GM21737 (cell line): ENCODE measurements around the gene PXYLP1.

ENCODE experiments used
- ATAC-seq: cut with Tn5 transposase; IDR thresholded peaks from one replicate; pipeline ENCODE4 v1.9.1; 2021; ENCODE audit warnings: mild to moderate bottlenecking, moderate library complexity; ENCODE audit not compliant: unreplicated experiment

Gene PXYLP1

DNA sequence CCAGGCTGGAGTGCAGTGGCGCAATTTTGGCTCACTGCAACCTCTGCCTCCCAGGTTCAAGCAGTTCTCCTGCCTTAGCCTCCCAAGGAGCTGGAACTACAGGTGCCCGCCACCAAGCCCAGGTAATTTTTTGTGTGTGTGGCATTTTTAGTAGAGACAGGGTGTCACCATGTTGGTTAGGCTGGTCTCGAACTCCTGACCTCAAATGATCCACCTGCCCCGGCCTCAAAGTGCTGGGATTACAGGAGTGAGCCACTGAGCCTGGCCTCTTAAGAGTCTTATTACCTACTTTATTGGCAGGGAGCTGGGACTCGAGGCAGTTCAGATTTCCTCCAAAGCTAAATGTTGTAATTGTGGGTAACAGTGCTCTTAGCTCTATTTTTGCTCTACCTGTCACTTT is 16.4 kb downstream of the PXYLP1 start:
- ATAC-seq, result no peak

DNA sequence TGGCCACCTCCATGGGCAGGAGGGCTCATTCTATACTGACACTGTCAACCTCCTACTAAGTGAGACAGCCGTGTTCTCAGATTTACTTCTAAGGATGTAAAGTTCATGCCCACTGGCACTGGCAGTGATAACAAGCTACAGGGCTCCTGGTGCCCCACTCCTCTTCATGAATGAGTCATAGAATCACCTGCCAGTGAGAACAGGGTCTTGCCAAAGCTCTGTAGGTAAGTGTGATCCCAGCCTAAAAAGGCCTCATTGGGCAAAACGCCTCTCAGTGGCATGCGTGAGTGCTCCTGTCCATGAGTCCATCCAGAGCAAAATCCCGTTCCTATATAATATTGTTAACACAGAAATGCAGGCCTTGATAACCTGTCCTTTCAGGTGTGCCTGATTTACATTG is 17.4 kb downstream of the PXYLP1 start:
- ATAC-seq, result no peak

DNA sequence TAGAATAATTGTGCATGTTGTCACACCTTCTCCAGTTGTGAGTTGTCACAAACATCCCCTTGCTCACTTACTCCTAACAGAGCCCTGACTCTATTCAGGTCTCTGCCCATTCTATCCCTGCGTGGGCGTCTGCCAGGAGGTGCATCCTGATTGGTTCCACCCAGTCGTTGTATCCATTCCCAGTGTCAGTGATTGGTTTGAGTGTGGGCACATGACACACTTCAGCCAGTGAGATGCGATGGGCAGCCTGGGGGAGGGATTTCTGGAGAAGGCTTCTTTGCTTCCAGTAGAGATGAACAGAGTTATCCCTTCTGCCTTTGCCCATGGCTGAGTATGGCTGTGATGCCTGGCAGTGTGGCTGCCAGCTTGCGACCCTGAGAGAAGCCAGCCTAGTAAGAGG is 18.7 kb downstream of the PXYLP1 start:
- no peak for ATAC-seq

DNA sequence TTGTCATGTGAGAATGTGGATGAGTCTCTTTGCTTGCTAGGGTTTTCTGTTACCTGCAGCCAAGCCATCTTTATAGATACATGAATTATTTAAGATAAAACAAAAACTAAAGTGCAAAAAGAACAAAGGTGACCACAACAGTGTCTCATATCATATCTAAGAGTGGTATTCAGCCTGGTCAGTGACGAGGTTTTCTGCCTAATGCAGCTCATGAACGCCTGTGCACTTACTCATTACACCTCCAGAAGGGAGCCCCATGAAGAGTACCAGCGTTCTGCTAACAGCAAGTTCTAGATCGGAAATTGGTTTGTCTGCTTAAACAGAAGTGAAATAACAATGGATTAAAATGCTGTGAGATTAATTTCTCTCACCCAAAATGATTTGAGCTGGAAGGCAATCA is 19.2 kb downstream of the PXYLP1 start:
- ATAC-seq, result no peak

DNA sequence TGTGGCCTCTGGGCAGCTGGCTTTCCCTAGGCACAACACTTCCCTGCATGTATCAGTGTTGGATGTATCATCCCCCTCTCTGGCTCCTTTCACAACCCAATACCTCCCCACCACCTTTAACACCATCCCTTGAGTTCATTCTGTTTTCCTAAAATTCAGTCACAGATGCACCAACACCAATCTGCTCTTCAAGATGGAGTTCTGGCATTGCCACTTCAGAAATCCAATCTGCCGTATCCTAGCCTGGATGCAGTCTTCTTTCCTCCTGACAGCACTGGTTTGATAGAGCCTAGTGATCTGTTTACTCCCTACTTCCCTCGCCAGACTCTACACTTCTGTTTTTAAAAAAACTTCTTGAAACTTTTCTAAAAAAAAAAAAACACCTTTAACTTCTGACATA is 21.7 kb downstream of the PXYLP1 start:
- ATAC-seq, result no peak

DNA sequence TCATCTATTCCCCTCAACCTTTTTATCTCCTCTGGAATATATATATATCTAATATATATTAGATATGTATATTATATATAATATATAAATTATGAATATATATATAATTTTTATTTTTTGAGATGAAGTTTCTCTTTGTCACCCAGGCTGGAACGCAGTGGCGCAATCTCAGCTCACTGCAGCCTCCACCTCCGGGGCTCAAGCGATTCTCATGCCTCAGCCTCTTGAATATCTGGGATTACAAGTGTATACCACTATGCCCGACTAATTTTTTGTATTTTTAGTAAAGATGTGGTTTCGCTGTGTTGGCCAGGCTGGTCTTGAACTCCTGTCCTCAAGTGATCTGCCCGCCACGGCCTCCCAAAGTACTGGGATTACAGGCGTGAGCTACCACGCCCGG is 22.2 kb downstream of the PXYLP1 start:
- no peak for ATAC-seq

DNA sequence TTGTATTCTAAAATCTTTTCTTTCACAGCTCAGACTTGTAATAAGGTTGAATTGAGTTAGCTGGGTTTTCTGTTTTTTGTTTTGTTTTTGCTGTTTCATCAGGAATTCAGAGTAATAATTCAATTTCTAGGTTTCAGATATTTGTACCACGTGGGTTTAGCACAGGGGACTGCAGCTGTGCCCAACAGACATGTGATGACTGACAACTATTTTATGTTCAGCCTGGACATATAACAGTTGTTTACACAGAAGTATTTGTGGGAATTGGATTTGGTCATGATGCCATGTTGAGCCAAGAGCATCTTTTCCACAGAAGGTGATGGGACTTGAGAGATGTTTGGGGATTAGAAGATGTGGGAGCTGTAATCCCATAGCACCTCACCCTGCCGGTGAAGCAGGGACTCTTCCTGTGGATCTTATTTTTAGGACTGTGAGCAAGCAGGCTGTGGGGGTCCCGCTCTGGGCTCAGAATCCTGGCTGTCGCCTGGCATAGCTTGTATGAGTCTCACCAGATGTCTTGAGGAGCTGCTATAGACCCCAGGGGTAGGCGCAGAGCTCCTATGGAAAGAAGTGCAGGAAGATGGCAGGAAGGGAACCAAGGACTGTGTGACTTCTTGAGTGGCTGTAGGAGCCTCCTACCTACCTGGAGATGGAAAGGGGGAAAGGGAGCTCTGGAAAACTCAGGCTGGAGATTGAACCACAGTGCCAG is 23.7 kb downstream of the PXYLP1 start:
- no peak for ATAC-seq

DNA sequence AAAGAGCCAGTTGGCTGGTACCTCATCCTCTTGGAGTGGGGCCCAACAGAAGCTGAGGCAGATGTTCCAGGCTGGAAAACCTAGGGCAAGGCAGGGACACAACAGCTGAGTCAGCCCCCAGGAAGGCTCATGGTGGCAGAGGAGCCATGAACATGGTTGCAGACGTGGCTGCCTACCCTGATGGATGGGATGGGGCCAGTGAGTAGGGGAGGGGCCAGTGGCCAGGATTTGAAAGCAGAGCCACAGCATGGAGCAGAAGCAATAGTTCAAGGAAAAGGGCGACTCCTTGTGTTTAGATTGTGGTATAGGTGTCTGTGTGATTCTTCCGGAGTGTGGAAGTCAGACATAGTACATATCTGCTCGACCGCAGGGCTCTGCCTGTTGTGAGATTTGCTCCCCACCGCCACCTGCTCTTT is 24.2 kb downstream of the PXYLP1 start:
- ATAC-seq, result no peak

DNA sequence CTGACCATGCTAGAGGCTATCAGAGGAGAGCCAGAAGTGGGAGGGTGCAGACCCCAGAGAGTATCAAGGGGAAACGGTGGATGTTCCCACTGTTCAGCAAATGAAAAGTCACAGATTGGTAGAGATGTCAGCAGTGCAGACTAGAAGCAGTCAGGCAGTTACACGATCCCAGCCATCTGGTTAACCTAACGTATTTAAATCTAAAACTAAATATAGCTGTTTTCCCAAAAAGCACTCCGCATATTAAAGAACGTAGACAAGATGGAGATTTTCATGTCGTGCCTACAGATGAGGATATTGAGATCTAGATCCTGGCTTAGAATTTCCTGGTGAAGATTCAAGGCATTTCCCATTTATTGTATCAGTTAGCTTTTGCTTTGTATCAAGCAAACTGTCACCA is 25.2 kb downstream of the PXYLP1 start:
- no peak for ATAC-seq

DNA sequence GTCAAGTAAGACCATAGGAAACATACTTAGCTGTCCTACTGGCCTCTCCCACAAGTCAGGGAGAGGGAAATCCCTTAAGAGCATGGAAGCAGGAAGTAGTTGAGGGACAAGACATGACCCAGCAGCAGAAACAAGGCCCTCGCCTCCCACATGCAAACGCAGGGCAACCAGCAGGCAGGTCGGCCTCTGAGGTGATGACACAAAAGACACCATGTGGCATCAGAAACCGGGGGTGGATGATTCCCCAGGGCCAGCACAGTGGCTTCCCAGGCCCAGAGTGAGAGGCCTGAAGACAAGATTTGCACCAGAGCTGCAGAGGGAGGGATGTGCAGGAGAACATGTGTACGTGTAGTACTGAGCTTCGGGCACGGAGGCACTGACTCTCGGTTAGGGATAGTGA is 26.3 kb downstream of the PXYLP1 start:
- no peak for ATAC-seq

DNA sequence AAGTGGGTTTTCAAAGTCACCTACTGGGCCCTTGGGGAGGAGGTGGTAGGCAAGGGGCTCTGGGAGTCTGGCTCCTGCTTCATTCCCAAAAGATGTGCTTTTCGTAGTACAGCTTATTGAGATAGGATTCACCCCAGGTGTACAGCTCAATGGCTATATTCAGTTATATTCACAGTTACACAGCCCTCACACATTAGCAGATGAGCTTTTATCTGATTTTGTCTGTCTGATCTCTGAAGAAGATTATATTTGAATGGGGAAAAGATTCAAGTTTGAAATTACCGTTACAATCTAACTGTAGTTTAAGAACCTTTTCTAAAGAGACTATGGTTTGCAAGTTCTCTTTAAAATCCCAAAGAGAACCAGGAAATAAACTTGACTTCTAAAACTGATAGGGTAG is 27.3 kb downstream of the PXYLP1 start:
- ATAC-seq, result no peak

DNA sequence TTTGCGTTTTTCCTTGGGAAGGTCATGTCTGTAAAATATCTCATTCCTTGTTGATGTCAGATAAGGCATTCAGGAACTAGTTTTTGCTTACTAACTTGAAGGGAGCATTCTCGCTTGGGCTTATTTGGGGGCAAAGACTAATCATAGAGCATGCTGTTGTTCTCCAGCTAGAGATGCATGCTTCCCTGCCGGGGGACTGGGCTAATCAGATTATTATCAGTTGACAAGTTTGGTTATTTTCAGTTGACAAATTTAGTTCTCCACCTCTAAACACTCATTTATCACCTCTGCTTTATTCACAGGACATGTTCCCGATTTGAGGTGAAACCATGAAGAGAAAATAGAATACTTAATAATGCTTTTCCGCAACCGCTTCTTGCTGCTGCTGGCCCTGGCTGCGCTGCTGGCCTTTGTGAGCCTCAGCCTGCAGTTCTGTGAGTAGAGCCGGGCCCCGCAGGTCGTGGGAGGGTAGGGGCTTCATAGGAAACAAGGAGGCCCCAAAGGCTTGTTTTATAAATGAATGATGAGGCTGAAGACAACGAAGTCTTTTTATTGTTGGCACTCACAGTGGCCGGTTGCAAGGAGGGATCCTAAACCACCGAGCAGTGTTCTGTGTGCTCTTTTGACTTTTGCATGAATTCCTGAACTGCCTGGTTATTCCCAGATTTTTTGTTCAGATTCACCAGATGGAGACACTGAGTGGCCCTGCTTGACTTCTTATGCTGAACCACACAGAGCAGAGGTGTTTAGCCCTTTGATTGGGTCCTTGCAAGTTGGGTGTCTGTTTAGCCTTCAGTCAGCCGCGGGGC is 28.4 kb downstream of the PXYLP1 start:
- no peak for ATAC-seq

DNA sequence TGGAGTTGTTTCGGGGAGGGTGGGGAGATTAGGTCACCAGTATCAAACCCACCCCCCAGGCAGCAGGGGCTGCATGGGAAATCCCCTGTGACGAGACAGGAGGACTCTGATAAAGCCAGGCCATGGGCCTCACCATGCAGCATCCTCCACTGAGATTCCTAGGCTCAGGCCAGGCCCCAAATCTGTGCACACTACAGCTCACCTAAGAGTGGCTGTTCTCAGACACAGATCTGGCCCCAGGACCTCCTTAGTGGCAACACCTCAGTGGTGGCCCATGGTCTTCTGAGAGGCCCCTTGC is 29.0 kb downstream of the PXYLP1 start:
- ATAC-seq, result no peak

DNA sequence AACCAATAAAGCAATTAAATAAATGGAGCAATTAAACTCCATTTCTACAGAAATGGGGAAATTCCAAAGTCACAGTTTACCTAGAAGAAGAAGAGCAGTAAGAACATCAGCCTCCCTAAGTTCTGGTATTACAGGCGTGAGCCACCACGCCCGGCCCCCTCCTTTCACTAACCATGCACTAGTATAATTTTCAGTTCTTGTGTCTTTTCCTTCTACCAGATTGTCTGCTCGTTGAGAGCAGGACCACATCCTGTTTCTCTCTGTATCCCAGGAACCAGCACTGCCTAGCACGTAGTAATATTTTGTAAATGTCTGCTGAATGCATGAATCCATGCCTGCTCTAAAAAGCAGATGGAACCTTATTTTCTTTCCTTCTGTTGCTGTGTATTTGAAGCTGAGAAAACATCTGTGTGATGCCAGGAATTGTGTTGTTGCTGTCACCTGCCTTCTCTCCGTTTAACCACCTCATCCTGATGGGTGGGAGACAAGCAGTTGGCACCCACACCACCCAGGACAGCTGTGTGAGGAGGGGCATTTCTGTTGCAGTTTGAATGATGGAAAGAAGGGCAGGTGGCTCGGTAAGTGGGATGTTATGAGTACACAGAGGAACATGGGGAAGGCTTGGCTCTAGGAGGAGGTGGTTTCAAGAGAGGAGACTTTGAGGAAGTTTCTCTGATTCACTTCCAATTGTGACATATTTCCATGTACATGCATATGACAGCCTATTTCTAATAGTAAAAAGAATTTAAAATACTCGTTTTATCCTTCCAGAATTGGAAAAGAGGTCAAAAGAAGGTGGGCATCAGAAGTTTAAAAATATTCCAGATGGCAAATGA is 30.1 kb downstream of the PXYLP1 start:
- ATAC-seq, result no peak

DNA sequence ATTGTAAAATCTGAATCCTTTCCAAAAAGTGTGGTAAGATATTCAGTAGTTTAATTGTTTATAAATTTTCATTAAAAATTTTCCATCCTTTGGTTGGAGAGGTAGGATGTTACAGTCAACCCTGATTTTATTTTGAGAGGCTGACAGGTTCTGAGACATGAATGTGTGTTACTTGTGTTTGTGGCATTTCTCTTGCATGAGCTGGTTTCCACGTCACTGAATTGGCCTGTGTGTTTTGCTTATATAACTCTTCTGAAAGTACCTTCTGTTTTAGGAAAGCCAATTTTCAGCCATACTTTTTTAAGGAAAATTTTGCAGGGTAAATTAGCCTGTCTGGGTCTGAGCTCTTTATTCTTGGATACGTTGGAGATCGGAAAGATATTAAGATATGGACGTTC is 30.7 kb downstream of the PXYLP1 start:
- ATAC-seq, result no peak

DNA sequence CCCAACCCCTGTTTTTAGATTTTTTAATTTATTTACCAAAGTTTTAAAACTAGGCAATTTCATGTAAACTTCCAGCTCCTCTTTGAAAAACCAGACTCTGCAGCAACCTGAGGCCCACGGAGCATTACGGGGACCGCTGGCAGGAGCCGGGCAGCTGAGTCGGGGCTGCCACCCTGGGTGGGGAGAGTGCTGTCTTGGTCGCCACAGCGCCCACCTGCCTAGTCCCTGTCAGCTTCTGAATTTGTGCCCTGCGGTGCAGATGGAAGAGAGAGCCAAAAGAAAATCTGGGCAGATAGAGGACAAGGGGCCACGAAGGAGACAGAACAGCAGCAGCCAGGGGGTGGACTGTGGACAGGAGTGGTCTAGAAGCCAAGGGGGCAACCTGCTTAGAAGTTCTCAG is 34.6 kb downstream of the PXYLP1 start:
- no peak for ATAC-seq

DNA sequence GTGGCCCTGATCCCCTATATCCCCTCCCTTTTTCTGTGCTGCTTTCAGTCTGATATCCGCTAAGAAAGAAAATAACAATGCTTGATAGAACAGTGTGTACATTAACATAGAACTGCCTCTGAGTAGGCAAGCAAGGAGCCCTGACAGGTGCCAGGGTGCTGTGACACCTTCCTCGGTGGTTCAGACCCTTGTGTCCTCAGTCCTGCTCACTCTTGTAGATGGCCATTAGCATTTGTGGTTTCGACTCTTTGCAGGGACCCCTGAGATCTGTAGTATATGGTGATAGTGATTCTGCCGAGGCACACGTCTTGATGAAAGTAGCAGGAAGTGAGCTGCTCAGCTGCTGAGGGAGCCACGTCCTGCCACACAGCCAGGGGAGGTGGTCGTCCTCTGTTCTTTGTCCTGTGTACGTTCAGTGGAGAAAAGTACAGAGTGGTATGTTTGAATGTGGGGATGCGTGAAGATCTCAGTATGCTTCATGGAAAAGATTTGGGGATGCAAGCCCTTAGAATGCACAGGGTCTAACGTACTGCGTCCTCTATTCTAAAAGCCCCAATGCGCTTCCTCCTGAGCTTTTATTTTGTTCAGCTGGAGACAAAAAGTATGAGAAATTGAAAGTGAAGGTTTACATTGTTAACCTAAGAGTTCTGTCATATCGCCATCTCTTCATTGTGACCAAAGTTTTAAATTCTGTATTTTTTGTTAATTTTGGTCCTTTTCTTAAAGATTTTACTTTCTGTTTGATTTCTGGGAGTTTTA is 35.4 kb downstream of the PXYLP1 start:
- no peak for ATAC-seq

DNA sequence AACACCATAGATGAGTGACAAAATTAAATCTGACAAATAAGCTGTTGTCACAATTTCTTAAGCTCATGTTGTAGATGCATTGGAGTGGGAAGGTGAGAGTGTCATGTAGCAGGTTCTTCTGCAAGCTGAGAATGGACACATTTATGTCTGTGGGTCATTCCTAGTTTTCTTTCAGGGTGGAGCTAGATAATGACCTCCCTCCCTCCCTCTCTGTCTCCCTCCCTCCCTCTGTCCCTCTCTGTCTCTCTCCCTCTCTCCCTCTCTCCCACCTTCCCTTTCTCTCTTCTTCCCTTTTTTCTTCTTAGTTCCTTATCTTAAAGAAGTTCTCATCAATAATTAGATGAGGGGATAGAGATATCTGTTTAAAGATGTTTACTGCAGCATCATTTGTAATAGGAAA is 36.0 kb downstream of the PXYLP1 start:
- no peak for ATAC-seq

DNA sequence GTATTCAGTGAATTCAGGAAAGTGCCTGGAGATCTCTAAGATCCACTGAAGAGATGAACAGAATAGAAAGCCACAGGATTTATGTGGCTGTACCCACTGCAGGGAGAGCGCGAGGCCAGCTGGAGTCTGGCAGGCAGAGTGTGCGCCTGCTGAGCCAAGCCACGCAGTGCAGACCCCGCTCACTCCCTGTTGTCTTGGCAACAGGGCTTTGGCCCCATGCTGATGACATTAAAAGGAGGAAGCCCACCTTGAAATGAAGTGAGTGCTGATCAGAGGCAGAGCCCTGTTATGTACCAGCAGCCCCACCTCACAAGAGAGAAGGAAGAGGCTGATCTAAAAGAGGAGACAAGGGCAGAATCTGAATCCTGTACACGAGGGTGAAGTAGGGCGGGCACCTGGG is 36.7 kb downstream of the PXYLP1 start:
- ATAC-seq, result no peak

DNA sequence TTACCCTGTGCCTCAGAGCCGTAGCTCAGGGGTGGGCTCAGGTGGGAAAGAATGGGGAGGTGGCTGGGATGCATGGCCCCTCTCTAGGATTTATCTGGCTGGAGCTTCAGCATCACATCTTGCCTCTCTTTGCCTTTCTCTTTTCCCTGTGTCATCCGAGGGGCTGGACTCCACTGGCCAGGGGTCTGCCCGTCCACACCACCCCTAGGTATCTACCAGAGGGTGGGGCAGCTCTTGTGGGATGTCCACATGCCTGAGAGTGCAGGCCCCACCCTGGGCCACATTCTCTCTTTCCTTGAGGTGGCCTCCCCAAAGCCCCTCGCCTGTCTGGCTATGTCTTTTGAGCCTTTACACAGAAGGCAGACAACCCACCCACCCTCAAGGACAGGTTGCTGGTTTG is 37.2 kb downstream of the PXYLP1 start:
- no peak for ATAC-seq

DNA sequence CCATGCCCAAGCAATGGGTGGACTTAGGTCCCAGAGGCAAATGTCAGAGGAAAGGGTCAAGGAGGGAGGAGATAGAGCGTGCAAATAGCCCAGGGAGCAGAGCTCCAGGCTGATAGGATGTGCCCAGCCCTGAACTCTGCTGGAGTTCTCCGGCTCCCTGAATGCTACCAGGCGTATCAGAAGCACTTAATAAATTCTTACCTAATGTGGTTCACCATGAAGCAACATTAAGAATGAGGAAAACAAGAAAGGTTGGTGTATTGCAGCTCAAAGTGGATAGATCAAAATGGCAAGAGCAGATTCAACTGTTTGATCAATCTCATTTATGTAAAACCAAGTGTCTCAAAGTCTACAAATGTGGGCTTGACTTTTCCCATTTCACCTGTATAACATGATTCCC is 38.3 kb downstream of the PXYLP1 start:
- ATAC-seq, result no peak
